Neural cell (in vitro differentiated cells): Measurements from ENCODE around the gene SUPT3H. TPM values are rescaled to one million over a fixed set of nuclear protein-coding genes. Genes with fewer than 3 reads are reported as not detected.

ENCODE experiments used
- H2AFZ ChIP-seq: fragments of 200-600, 300-800 bp; sonication (generic), shearing (Covaris generic); 2 replicates; pipeline ENCODE4 v1.6.0; 2014; ENCODE audit warnings: low read depth, mild to moderate bottlenecking, antibody characterized with exemption, low read length, moderate library complexity
- H3F3A ChIP-seq: fragments of 200-600 bp; shearing (Covaris generic); 2 replicates; pipeline ENCODE4 v1.6.1; 2016; ENCODE audit warnings: mild to moderate bottlenecking, moderate library complexity, mixed read lengths, antibody characterized with exemption, low read length; ENCODE audit not compliant: insufficient read depth, poor library complexity, severe bottlenecking
- H3K27ac ChIP-seq: fragments of 200-600, 300-800 bp; sonication (generic), shearing (Covaris generic); 2 replicates; pipeline ENCODE4 v1.5.1; 2014; ENCODE audit warnings: mild to moderate bottlenecking, low read length, moderate library complexity
- H3K27me3 ChIP-seq: fragments of 300-800, 200-600 bp; sonication (generic), shearing (Covaris generic); 2 replicates; pipeline ENCODE4 v1.6.0; 2014; ENCODE audit warnings: mild to moderate bottlenecking, low read depth, low read length, moderate library complexity; ENCODE audit not compliant: insufficient read depth
- H3K36me3 ChIP-seq: fragments of 300-800, 200-600 bp; sonication (generic), shearing (Covaris generic); 2 replicates; pipeline ENCODE4 v1.5.1; 2014; ENCODE audit warnings: mild to moderate bottlenecking, antibody characterized with exemption, low read length, moderate library complexity; ENCODE audit not compliant: insufficient read depth
- H3K4me2 ChIP-seq: fragments of 300-800, 200-600 bp; sonication (generic), shearing (Covaris generic); 2 replicates; pipeline ENCODE4 v1.6.0; 2014; ENCODE audit warnings: mild to moderate bottlenecking, low read length
- H3K4me3 ChIP-seq: fragments of 300-800, 200-600 bp; sonication (generic), shearing (Covaris generic); 2 replicates; pipeline ENCODE4 v1.5.1; 2014; ENCODE audit warnings: mild to moderate bottlenecking, low read length, moderate library complexity
- H3K79me2 ChIP-seq: fragments of 200-600 bp; shearing (Covaris generic); replicated peaks from 2 replicates; pipeline ENCODE4 v1.6.0; 2014; ENCODE audit warnings: mild to moderate bottlenecking, low read length, moderate library complexity; ENCODE audit not compliant: insufficient read depth
- H3K9ac ChIP-seq: fragments of 300-800, 200-600 bp; sonication (generic), shearing (Covaris generic); 2 replicates; pipeline ENCODE4 v1.6.1; 2016; ENCODE audit warnings: mild to moderate bottlenecking, low read length, mixed read lengths
- H3K9me2 ChIP-seq: fragments of 200-600 bp; shearing (Covaris generic); 2 replicates; pipeline ENCODE4 v1.6.1; 2016; ENCODE audit warnings: mild to moderate bottlenecking, low read length, mixed read lengths; ENCODE audit not compliant: insufficient read depth
- H3K9me3 ChIP-seq: fragments of 200-600, 300-800 bp; sonication (generic), shearing (Covaris generic); 2 replicates; pipeline ENCODE4 v1.6.1; 2016; ENCODE audit warnings: mild to moderate bottlenecking, mixed run types, low read length, moderate library complexity, mixed read lengths
- H4K20me1 ChIP-seq: fragments of 200-600 bp; shearing (Covaris generic); 2 replicates; pipeline ENCODE4 v1.6.1; 2016; ENCODE audit warnings: mild to moderate bottlenecking, mixed run types; ENCODE audit not compliant: insufficient read depth
- EP300 ChIP-seq: fragments of 450-650 bp; conservative IDR thresholded peaks from 2 replicates; pipeline ENCODE4 v1.6.1; 2014; ENCODE audit warnings: antibody characterized with exemption, mild to moderate bottlenecking, moderate library complexity; ENCODE audit not compliant: poor library complexity, severe bottlenecking
- EZH2 ChIP-seq: fragments of 200-600, 300-800 bp; shearing (Covaris generic), sonication (generic); IDR thresholded peaks from 2 replicates; pipeline ENCODE4 v1.6.1; 2014; ENCODE audit warnings: antibody characterized with exemption, low read length, borderline replicate concordance, mild to moderate bottlenecking; ENCODE audit not compliant: insufficient read depth, poor library complexity, severe bottlenecking
- MXI1 ChIP-seq: fragments of 450-650 bp; conservative IDR thresholded peaks from 2 replicates; pipeline ENCODE4 v1.6.1; 2014; ENCODE audit warnings: antibody characterized with exemption, mild to moderate bottlenecking; ENCODE audit not compliant: poor library complexity, severe bottlenecking
- POLR2AphosphoS5 ChIP-seq: IDR thresholded peaks from 2 replicates; pipeline ENCODE4 v1.6.1; 2012
- RAD21 ChIP-seq: fragments of 450-650 bp; conservative IDR thresholded peaks from 2 replicates; pipeline ENCODE4 v1.6.1; 2014; ENCODE audit warnings: antibody characterized with exemption, mild to moderate bottlenecking, moderate library complexity
- REST ChIP-seq: IDR thresholded peaks from 2 replicates; pipeline ENCODE4 v1.6.1; 2012; ENCODE audit warnings: borderline replicate concordance
- SMC3 ChIP-seq: fragments of 450-650 bp; conservative IDR thresholded peaks from 2 replicates; pipeline ENCODE4 v1.6.1; 2014; ENCODE audit warnings: antibody characterized with exemption, mild to moderate bottlenecking, moderate library complexity; ENCODE audit not compliant: poor library complexity
- TAF1 ChIP-seq: IDR thresholded peaks from 2 replicates; pipeline ENCODE4 v1.6.1; 2012; ENCODE audit warnings: low read depth
- polyA plus RNA-seq: library from polyadenylated mRNA; depleted of rRNA; stranded (reverse); fragments of >200 nt; gene quantifications from 2 replicates; pipeline ENCODE4 v1.2.3, GENCODE V29; 2014
- TF ChIP-seq, protein P1 (sequence below): fragments of 450-650 bp; IDR thresholded peaks from 2 replicates; pipeline ENCODE4 v1.5.1; 2014; ENCODE audit warnings: antibody characterized with exemption, mild to moderate bottlenecking, moderate library complexity; ENCODE audit not compliant: poor library complexity, severe bottlenecking

SUPT3H gene
- polyA plus RNA-seq, 1 donor from 2014 or later, result 6.8 TPM

- H3K27ac ChIP-seq, result no peak overlapping the region
- H2AFZ ChIP-seq, result no peak overlapping the region
- no peak overlapping the region for H3K4me2 ChIP-seq
- TF ChIP-seq TAF1 (no peak), RAD21 (no peak), EP300 (no peak), MXI1 (no peak)
- TF ChIP-seq, protein P1, sequence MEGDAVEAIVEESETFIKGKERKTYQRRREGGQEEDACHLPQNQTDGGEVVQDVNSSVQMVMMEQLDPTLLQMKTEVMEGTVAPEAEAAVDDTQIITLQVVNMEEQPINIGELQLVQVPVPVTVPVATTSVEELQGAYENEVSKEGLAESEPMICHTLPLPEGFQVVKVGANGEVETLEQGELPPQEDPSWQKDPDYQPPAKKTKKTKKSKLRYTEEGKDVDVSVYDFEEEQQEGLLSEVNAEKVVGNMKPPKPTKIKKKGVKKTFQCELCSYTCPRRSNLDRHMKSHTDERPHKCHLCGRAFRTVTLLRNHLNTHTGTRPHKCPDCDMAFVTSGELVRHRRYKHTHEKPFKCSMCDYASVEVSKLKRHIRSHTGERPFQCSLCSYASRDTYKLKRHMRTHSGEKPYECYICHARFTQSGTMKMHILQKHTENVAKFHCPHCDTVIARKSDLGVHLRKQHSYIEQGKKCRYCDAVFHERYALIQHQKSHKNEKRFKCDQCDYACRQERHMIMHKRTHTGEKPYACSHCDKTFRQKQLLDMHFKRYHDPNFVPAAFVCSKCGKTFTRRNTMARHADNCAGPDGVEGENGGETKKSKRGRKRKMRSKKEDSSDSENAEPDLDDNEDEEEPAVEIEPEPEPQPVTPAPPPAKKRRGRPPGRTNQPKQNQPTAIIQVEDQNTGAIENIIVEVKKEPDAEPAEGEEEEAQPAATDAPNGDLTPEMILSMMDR, result no peak
- H4K20me1 ChIP-seq, result no peaks in the 10 kb centered on the region
- H3K9me2 ChIP-seq, result no peaks in the 10 kb centered on the region
- no peak overlapping the region for H3K4me3 ChIP-seq
- no peaks in the 10 kb centered on the region for H3K79me2 ChIP-seq
- H3K9ac ChIP-seq, result no peak overlapping the region
- no peaks in the 10 kb centered on the region for H3K27me3 ChIP-seq
- no peaks in the 10 kb centered on the region for H3K36me3 ChIP-seq
- H3F3A ChIP-seq, result no peaks in the 10 kb centered on the region
- H3K9me3 ChIP-seq, result no peaks in the 10 kb centered on the region
These were observed 546.6 kb downstream of the SUPT3H start for GRCh38 chr6:44831002-44831610.

GRCh38 chr6:44829836-44830235 is 547.9 kb downstream of the SUPT3H start:
- Histone ChIP-seq H2AFZ (no peak overlapping the region), H3K79me2 (no peaks in the 10 kb centered on the region), H3F3A (no peaks in the 10 kb centered on the region), H3K36me3 (no peaks in the 10 kb centered on the region), H3K4me3 (no peak overlapping the region), H3K9ac (no peak overlapping the region), H3K27ac (no peak overlapping the region), H3K4me2 (no peak overlapping the region), H3K9me2 (no peaks in the 10 kb centered on the region), H4K20me1 (no peaks in the 10 kb centered on the region), H3K27me3 (no peaks in the 10 kb centered on the region), H3K9me3 (no peaks in the 10 kb centered on the region)
- TF ChIP-seq POLR2AphosphoS5 (no peak), MXI1 (no peak), REST (no peak), SMC3 (no peak), TAF1 (no peak), EZH2 (no peak), EP300 (no peak), RAD21 (no peak)
- TF ChIP-seq, protein P1, result no peak
